ENCODE results near the gene LNPK.

Gene LNPK, protein sequence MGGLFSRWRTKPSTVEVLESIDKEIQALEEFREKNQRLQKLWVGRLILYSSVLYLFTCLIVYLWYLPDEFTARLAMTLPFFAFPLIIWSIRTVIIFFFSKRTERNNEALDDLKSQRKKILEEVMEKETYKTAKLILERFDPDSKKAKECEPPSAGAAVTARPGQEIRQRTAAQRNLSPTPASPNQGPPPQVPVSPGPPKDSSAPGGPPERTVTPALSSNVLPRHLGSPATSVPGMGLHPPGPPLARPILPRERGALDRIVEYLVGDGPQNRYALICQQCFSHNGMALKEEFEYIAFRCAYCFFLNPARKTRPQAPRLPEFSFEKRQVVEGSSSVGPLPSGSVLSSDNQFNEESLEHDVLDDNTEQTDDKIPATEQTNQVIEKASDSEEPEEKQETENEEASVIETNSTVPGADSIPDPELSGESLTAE

DNA sequence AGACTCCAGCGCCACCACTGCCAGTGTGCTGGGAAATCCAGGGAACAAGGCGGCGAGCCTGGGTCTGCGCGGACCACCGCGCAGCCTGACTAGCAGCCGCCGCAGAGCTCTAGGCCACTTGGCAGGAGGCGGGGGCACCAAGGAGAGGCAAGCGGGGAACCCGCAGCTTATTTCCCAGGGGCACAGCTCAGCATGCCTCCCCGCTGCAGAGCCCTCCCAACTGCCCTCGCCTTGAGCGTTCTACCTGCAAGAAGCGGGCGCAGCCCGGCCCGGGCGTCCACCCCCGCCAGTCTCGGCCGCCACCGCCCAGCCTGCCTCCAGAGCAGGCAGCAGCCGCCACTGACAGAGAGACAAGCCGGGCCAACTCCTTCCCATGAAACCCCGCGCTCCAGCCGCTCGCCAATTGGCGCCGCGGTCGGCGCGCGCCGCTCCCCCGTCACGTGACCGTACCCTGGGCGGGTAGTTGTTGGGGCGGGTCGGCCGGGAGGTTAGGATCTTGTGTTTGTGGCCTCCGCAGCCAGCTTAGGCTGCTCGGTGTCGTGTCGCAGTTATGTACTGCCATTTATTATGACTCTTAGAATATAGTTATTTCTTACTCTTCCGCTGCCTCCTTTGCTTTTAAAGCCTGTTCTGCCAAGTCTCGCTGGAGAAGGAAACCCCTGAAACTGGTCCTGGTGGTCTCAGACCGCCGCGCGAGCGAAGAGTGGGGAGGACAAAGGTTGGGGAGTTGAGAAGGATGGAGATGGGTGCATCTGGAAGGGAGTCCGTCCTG is at the start of gene LNPK:
TSS of gene LNPK (minus strand) at position 352 of the 772 bp plus-strand sequence. CDS start 6,683 bp downstream, outside the sequence.
- Mint-ChIP-seq H3K9me3 (no peaks in the 10 kb centered on the region), H3K4me3 (peak within 1 kb of the TSS; percentile 87 to 94), H3K27me3 (no peaks in the 10 kb centered on the region), H3K27ac (peak within 1 kb of the TSS; percentile 95 to 98), H3K4me1 (peaks cover 9% of the 10 kb centered on the region)
- DNase-seq (peak; percentile 91 to 92), ATAC-seq (peak; percentile 95)

DNA sequence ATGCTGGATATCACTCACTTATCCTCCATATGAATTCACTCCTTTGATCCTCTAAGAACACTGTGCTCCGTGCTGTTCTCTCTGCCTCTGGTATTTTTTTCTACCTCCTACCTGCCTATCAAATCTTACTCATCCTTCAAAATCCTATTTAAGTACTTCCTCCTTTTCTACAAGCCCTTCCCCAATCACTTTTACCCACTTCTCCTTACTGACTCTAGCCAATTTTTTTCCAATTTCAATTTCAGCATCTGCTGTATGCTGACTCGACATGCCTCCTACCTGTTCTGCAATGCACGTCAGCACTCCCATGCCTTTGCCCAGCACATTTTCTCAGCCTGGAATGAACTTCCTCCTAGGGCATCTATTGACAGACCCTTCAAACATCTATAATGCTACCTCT is 37.3 kb upstream of the LNPK start:
- Mint-ChIP-seq H3K4me1 (no peaks in the 10 kb centered on the region), H3K4me3 (no peak overlapping the region), H3K27ac (no peak overlapping the region), H3K9me3 (peaks cover 0 to 7% of the 10 kb centered on the region in 2 donors), H3K27me3 (peaks cover 34% of the 10 kb centered on the region)
- ATAC-seq (no peak), DNase-seq (no peak)

DNA sequence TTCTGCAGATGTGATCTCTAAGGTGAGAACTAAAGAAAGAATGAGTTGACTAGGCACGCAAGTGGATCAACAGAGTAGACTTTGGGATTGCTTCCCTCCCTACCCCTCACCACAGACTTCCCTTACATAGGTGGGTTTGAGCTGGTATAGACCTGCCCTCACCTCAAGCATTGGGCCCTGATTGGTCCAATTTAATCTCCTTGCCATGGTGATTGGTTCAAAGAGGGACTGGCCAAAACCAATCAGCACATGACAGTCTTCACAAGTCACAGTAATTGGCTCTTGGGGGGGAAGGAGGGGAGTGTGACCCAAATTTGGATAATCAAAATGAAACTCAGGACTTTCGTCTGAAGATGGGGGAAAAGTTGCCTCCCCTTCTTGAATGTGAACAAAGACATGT is 36.6 kb upstream of the LNPK start:
- DNase-seq = no peak
- H3K4me3 Mint-ChIP-seq = no peak overlapping the region
- no peak for ATAC-seq
- H3K27me3 Mint-ChIP-seq = peaks cover 37% of the 10 kb centered on the region
- H3K9me3 Mint-ChIP-seq = peaks cover 0 to 7% of the 10 kb centered on the region in 2 donors
- H3K4me1 Mint-ChIP-seq = no peaks in the 10 kb centered on the region
- no peak overlapping the region for H3K27ac Mint-ChIP-seq

DNA sequence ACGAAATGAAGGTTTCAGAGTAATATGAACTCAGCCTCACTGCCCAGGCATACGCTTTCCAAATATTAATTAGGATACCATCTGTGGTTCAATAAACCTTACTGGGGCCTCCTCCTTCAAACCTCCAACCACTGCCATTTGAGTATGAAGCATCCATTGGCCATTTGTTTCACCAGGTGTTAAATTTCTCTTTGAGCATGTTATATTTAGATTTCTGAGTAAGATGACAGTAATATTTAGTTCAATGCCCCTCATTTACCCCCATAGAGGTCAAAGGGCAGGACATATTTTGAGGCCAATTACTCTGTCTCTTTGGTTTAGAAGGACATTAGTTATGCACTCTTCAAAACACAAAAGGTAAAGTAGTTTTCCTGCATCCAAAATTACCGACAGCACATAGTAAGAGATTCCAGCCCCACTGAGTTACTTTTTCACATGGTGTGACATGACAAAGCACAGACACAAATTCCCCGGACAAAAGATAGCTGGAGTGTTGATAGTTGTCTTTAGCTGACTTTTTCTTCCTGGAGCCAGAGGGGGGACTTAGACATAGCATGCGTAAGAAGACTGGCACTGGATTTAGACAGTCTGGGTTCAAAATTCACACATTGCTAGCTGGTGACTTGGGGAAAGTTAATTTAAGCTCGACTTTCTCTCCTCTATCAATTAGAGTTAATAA is 33.1 kb upstream of the LNPK start:
- H3K27me3 Mint-ChIP-seq = peaks cover 23% of the 10 kb centered on the region
- no peak for DNase-seq
- no peaks in the 10 kb centered on the region for H3K4me1 Mint-ChIP-seq
- H3K4me3 Mint-ChIP-seq = no peak overlapping the region
- no peaks in the 10 kb centered on the region for H3K9me3 Mint-ChIP-seq
- H3K27ac Mint-ChIP-seq = no peak overlapping the region
- no peak for ATAC-seq

DNA sequence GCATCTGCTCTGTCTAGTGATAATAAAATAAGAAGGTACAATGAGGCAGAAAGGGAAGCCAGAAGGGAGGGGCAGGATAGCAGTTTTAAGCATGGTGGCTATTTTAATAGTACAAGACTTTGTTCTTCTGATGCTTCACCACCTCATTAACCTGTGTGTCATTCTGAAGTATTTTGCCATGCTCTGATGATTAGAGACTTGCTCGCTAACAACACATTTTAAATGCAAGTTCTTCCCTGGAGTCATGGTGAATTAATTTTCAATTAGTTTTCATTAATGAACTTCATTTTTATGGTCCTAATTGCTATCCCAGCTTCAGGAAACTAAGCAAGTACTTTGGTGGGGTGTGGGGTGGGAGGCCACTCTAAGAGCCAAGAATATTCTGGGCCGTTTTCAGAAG is 25.7 kb upstream of the LNPK start:
- no peaks in the 10 kb centered on the region for H3K9me3 Mint-ChIP-seq
- no peak for DNase-seq
- H3K27me3 Mint-ChIP-seq = peaks cover 7% of the 10 kb centered on the region
- no peak overlapping the region for H3K4me3 Mint-ChIP-seq
- no peak overlapping the region for H3K27ac Mint-ChIP-seq
- ATAC-seq = no peak
- no peaks in the 10 kb centered on the region for H3K4me1 Mint-ChIP-seq

DNA sequence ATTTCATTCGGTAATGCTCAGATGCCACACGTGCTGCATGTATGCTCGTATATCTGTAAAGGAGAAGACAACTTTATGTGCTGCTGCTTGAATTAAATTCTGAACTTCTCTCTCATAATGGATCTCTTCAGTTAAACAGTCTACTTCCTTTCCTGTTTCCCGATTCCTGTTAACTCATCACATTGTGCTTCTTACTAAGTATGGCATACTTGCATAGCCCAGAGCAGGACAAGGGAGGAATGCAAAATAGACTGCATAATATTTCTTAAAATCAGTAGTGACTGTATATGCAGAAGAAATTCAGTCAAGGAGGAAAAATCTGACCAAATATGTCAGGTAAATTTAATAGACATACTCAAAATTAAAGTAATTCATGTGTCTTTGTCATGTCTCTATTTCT is 23.9 kb upstream of the LNPK start:
- DNase-seq (no peak), ATAC-seq (no peak)
- Mint-ChIP-seq H3K9me3 (no peaks in the 10 kb centered on the region), H3K27ac (no peak overlapping the region), H3K4me3 (no peak overlapping the region), H3K27me3 (peaks cover 14% of the 10 kb centered on the region), H3K4me1 (no peaks in the 10 kb centered on the region)

DNA sequence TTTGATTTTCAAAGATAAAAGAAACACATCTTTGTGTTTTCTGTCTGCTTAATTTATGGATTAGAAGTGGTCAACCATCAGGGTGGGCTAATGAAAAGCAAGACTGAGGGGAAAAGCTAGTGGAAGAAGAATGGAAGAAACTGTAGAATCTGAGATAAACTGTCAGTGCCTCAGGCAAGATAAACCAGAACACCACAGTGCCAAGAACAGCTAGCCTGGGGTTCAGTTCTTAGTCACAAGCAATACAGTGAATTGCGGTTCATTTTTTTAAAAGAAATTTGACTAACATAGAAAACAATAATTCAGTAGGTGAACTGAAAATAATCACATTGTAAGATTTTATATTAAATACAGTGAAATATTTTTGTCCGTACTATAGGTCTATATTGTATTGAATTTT is 22.0 kb upstream of the LNPK start:
- no peak for DNase-seq
- Mint-ChIP-seq H3K27ac (no peak overlapping the region), H3K9me3 (no peaks in the 10 kb centered on the region), H3K27me3 (peaks cover 26% of the 10 kb centered on the region), H3K4me1 (no peaks in the 10 kb centered on the region), H3K4me3 (no peak overlapping the region)
- ATAC-seq = no peak

DNA sequence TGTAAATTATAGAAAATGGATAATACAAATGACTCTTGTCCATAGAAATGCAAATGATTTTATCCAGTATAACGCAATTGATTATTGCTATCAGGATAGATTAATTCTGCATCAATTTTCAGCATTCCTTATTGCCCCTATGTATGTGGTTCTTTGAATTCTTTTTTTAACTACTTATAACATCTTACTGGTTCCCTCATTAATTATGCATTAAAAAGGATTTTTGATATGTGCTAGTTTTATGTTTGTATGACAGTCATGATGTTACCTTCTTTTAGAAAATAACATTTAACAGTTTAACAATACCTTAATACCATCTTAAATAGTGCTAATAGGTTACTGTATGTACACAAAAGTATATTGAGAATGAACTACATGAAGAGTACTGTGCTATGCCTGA is 20.0 kb upstream of the LNPK start:
- Mint-ChIP-seq H3K27me3 (peaks cover 29% of the 10 kb centered on the region), H3K27ac (no peak overlapping the region), H3K4me1 (no peaks in the 10 kb centered on the region), H3K4me3 (no peak overlapping the region), H3K9me3 (no peaks in the 10 kb centered on the region)
- DNase-seq (no peak), ATAC-seq (no peak)

DNA sequence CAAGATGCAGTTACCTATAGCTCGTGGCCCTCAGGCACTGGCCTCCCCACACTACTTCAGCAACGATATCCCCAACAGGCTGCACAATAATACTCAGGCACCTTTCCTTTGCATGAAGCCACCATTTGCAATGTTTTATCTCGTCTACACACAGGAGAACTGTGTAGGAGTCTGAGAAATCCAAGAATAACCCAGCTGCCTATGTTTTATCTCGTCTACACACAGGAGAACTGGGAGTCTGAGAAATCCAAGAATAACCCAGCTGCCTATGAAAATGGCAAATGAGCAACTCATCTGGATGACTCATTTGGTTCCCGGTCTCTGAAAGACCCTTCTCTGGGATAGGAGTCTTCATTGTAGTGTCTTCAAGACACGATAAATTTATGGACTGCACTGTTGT is 18.3 kb upstream of the LNPK start:
- Mint-ChIP-seq H3K27me3 (peaks cover 29% of the 10 kb centered on the region), H3K4me1 (no peaks in the 10 kb centered on the region), H3K4me3 (no peak overlapping the region), H3K9me3 (no peaks in the 10 kb centered on the region), H3K27ac (no peak overlapping the region)
- DNase-seq (no peak), ATAC-seq (no peak)

DNA sequence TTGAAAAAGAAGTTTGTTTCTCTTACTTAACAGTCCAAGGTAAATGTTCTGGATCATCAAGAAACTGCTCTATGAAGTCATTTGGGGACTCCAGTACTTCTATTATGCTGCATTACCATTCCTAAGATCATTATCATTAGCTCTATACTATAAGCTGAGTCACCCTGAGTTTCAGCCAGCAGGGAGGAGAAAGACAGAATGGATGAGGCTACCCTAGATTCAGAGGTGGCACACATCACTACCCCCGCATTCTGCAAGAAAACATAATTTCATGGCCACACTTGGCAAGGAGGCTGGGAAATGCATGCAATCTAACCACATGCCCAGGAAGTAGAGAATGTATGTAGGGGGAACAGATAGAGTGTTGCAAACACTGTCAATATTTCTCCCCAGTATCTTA is 16.6 kb upstream of the LNPK start:
- H3K27ac Mint-ChIP-seq = no peak overlapping the region
- peaks cover 36% of the 10 kb centered on the region for H3K27me3 Mint-ChIP-seq
- no peaks in the 10 kb centered on the region for H3K9me3 Mint-ChIP-seq
- ATAC-seq (no peak), DNase-seq (no peak)
- no peaks in the 10 kb centered on the region for H3K4me1 Mint-ChIP-seq
- H3K4me3 Mint-ChIP-seq = no peak overlapping the region

DNA sequence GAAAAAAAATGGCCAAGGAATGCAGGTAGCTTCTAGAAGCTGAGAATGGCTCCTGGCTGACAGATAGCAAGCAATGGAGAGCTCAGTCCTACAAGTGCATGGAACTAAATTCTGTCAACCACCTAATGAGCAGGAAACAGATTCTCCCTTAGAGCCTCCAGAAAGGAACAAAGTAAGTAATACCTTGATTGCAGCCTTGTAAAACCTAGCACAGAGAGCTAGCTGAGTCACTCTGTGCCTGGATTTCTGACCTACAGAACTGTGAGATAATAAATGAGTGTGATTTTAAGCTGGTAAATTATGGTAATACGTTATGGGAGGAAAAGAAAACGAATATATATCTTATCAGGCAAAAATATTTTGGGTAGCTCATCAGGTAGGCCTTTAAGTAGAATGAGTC is 7.4 kb upstream of the LNPK start:
- no peak overlapping the region for H3K4me3 Mint-ChIP-seq
- ATAC-seq = no peak

DNA sequence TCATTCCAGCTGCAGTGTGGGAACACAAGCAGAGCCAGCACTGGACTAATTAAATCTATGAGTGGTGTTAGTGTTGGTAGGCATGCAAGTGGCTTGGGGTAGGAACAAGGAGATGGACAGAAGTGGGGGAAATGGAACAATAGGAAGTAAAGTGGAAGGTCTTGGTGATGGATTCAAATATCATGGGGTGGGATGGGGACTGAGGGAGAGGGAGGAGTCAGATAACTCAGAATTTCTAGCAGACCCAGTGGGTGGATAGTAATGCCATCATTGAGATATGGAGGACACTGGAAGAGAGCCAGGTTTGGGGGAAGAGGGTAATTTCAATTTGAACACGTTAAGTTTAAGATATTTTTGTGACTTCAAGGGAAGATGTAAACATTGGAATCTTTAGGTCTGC is 2.9 kb upstream of the LNPK start:
- H3K4me1 Mint-ChIP-seq = peaks cover 9% of the 10 kb centered on the region
- no peak overlapping the region for H3K4me3 Mint-ChIP-seq
- H3K27ac Mint-ChIP-seq = peak overlapping the region in 1 of 2 donors; percentile 23

More for the DNA sequence above, 7.4 kb upstream of the LNPK start:
- peaks cover 14% of the 10 kb centered on the region for H3K27me3 Mint-ChIP-seq
- no peaks in the 10 kb centered on the region for H3K9me3 Mint-ChIP-seq
- H3K4me1 Mint-ChIP-seq = no peaks in the 10 kb centered on the region
- H3K27ac Mint-ChIP-seq = no peak overlapping the region
- DNase-seq = no peak

DNA sequence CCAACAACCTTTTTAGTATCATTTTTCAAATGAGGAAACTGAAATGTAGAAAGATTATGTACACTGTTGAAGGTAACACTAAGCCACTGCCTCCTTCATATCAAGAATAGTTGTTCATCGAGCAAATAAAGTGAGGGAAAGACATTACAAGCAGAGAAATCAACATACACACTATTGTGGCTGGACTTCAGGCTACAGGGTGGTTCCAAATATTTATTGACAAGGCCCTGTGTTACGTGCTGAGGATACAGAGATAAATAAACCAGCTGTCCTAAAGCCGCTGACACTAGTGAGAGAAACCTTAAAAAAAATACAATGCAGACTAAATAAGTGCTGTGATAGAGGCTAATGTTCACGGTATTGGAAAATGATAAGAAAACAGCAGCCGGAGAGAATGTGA is 1.9 kb upstream of the LNPK start:
- H3K4me3 Mint-ChIP-seq = no peak overlapping the region
- H3K9me3 Mint-ChIP-seq = no peaks in the 10 kb centered on the region
- DNase-seq (no peak), ATAC-seq (no peak)
- H3K27ac Mint-ChIP-seq = no peak overlapping the region
- no peaks in the 10 kb centered on the region for H3K27me3 Mint-ChIP-seq
- H3K4me1 Mint-ChIP-seq = peaks cover 9% of the 10 kb centered on the region

More for the DNA sequence above, 2.9 kb upstream of the LNPK start:
- no peaks in the 10 kb centered on the region for H3K9me3 Mint-ChIP-seq
- H3K27me3 Mint-ChIP-seq = no peaks in the 10 kb centered on the region
- ATAC-seq = no peak
- no peak for DNase-seq

DNA sequence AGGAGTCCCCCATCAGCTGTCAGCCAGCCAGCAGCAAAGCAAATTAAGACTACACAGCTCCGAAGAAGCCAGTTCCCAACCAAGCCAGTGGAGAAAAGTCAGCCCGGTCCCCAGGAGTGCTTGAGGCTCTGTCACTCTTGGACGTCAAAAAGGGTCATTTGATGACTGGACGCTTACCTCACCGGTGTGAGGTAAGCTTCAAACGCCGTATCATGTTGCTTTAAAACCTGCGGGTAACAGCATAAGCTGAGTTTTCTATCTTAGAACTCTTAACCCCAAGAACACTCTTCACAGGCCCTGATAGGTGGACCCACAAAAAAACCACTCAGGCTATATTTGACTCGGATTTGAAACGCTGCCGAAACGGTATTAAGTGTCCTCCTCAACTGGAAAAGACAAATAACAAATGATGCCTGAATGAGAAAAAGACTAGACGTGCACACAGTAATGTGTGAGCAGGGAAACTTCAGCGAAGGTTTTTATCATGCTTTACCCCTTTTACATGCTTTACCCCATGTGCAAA is 682 bp upstream of the LNPK start:
- ATAC-seq (peak; percentile 26), DNase-seq (peak in 1 of 2 donors; percentile 2)
- peak overlapping the region; percentile 87 to 94 for H3K4me3 Mint-ChIP-seq
- H3K4me1 Mint-ChIP-seq = peaks cover 9% of the 10 kb centered on the region
- peak overlapping the region; percentile 95 to 98 for H3K27ac Mint-ChIP-seq
- H3K27me3 Mint-ChIP-seq = no peaks in the 10 kb centered on the region
- H3K9me3 Mint-ChIP-seq = no peaks in the 10 kb centered on the region

DNA sequence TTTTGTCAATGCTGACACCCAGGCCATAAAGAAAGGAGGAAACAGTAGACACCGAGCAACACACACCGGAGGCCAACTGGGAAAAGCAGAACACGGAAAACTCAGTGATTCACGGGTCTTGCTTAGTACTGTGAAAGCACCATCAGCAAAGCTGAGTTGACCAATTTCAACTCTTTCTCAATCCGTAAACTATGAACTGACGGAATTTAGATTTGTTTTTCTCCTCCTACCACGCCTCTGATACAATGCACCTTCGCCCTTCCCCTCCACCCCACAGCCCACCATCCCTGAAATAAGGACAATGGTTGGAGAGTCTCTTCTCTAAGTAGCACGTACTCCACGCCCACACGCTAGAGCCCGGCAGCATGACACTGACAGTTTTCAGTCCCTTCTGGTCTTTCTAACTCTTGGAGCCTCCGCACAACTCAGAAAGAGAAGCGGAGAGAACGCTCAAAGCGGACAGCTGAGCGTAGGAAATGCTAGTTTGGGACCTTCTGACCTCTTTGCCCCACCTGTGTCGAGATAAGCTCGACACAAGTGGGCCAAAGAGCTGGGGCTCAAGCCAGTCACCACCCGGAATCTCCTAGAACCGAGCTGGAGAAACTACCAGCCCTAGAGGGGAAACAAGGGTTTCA is 669 bp downstream of the LNPK start:
- Mint-ChIP-seq H3K9me3 (no peaks in the 10 kb centered on the region), H3K4me3 (peak overlapping the region; percentile 87 to 94), H3K4me1 (peaks cover 9% of the 10 kb centered on the region), H3K27me3 (no peaks in the 10 kb centered on the region), H3K27ac (peak overlapping the region; percentile 94 to 95)
- DNase-seq (peak; percentile 42 to 49), ATAC-seq (peak; percentile 49)

Measured in stimulated activated naive CD8-positive, alpha-beta T cell treated with anti-CD3 and anti-CD28 coated beads, Interleukin-15, amount 100 ng/mL, for 72 hours (primary cell).